HCT116 (cell line): ENCODE data around the gene NAA50.

Source experiments
- EGR1 ChIP-seq: IDR thresholded peaks from 2 replicates; pipeline ENCODE4 v1.6.1; 2012; ENCODE audit warnings: low read depth
- POLR2A ChIP-seq: IDR thresholded peaks from 2 replicates; pipeline ENCODE4 v1.7.0; 2011; ENCODE audit warnings: borderline replicate concordance; ENCODE audit not compliant: insufficient read depth, insufficient read length; ENCODE audit errors: extremely low read depth
- SIN3A ChIP-seq: IDR thresholded peaks from 2 replicates; pipeline ENCODE4 v1.6.1; 2012; ENCODE audit warnings: low read depth
- YY1 ChIP-seq: IDR thresholded peaks from 2 replicates; pipeline ENCODE4 v1.6.1; 2011; ENCODE audit warnings: low read length, low read depth, moderate library complexity, mild to moderate bottlenecking; ENCODE audit not compliant: insufficient replicate concordance; ENCODE audit errors: extremely low read depth
- ZFX ChIP-seq: fragments of 450-650 bp; IDR thresholded peaks from 2 replicates; pipeline ENCODE4 v1.6.1; 2017
- TF ChIP-seq, protein P1 (sequence below): IDR thresholded peaks from 2 replicates; pipeline ENCODE4 v1.6.1; 2012; ENCODE audit warnings: low read depth
- TF ChIP-seq, protein P2 (sequence below): IDR thresholded peaks from 2 replicates; pipeline ENCODE4 v1.6.1; 2012
- TF ChIP-seq, protein P3 (sequence below), 3 experiments: fragments of 200-600 bp in 1 of 3; sonication (generic) in 1 of 3; IDR thresholded peaks in 2 of 3; conservative IDR thresholded peaks in 1 of 3; 2 replicates each; pipeline ENCODE4 v1.5.1; 2012 to 2017; ENCODE audit warnings: low read depth in 2 of 3, low read length in 2 of 3, antibody characterized with exemption in 1 of 3, borderline replicate concordance in 1 of 3, control low read depth in 1 of 3, mild to moderate bottlenecking in 1 of 3, mixed read lengths in 1 of 3, mixed run types in 1 of 3, moderate library complexity in 1 of 3; ENCODE audit not compliant: insufficient read depth in 1 of 3

DNA sequence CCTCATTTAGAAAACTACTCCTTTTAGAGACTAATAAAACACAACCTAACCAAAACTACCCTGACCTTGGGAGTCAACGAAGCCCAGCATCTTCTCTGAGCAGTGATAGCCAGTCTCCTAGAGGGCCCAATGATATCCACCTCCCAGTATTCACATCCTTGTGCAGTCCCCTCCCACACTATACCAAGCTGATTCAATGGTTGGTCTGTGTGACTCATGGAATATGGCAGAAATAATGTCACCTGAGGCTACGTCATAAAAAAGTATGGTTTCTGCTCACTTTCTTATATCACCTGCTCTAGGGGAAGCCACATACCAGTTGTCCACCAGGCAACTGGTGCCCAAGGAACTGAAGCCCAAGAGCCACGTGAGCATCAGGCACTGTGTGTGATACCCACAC, 28.2 kb downstream of the NAA50 start:
- TF ChIP-seq ZFX, result no peak
- TF ChIP-seq, protein P1, sequence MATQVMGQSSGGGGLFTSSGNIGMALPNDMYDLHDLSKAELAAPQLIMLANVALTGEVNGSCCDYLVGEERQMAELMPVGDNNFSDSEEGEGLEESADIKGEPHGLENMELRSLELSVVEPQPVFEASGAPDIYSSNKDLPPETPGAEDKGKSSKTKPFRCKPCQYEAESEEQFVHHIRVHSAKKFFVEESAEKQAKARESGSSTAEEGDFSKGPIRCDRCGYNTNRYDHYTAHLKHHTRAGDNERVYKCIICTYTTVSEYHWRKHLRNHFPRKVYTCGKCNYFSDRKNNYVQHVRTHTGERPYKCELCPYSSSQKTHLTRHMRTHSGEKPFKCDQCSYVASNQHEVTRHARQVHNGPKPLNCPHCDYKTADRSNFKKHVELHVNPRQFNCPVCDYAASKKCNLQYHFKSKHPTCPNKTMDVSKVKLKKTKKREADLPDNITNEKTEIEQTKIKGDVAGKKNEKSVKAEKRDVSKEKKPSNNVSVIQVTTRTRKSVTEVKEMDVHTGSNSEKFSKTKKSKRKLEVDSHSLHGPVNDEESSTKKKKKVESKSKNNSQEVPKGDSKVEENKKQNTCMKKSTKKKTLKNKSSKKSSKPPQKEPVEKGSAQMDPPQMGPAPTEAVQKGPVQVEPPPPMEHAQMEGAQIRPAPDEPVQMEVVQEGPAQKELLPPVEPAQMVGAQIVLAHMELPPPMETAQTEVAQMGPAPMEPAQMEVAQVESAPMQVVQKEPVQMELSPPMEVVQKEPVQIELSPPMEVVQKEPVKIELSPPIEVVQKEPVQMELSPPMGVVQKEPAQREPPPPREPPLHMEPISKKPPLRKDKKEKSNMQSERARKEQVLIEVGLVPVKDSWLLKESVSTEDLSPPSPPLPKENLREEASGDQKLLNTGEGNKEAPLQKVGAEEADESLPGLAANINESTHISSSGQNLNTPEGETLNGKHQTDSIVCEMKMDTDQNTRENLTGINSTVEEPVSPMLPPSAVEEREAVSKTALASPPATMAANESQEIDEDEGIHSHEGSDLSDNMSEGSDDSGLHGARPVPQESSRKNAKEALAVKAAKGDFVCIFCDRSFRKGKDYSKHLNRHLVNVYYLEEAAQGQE, result no peak
- TF ChIP-seq POLR2A, result no peak
- TF ChIP-seq, protein P2, sequence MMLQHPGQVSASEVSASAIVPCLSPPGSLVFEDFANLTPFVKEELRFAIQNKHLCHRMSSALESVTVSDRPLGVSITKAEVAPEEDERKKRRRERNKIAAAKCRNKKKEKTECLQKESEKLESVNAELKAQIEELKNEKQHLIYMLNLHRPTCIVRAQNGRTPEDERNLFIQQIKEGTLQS, result no peak
- TF ChIP-seq SIN3A, result no peak
- no peak for TF ChIP-seq YY1
- TF ChIP-seq EGR1, result no peak
- TF ChIP-seq, protein P3, sequence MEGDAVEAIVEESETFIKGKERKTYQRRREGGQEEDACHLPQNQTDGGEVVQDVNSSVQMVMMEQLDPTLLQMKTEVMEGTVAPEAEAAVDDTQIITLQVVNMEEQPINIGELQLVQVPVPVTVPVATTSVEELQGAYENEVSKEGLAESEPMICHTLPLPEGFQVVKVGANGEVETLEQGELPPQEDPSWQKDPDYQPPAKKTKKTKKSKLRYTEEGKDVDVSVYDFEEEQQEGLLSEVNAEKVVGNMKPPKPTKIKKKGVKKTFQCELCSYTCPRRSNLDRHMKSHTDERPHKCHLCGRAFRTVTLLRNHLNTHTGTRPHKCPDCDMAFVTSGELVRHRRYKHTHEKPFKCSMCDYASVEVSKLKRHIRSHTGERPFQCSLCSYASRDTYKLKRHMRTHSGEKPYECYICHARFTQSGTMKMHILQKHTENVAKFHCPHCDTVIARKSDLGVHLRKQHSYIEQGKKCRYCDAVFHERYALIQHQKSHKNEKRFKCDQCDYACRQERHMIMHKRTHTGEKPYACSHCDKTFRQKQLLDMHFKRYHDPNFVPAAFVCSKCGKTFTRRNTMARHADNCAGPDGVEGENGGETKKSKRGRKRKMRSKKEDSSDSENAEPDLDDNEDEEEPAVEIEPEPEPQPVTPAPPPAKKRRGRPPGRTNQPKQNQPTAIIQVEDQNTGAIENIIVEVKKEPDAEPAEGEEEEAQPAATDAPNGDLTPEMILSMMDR (IDR thresholded peaks at IDR 0.05 in 2 of 3, conservative IDR thresholded peaks at IDR 0.05 in 1 of 3; ENCODE audit: borderline replicate concordance in 1 of 3, insufficient read depth in 1 of 3, low read depth in 2 of 3, low read length in 2 of 3), result no peak
